ENCODE results near the gene COG2. TPM values are rescaled to one million over a fixed set of nuclear protein-coding genes. Genes with fewer than 3 reads are reported as not detected.
A peak's percentile ranks its signal among the peaks of the same experiment; 100 is the strongest.
"Not testable (repeated sequence)": the region's sequence is repeated elsewhere in the genome, so short reads cannot be mapped to it uniquely, and the experiment has no call there.

COG2 gene
- total RNA-seq, 1 donor from 2014 or later, result 14.1 TPM

DNA sequence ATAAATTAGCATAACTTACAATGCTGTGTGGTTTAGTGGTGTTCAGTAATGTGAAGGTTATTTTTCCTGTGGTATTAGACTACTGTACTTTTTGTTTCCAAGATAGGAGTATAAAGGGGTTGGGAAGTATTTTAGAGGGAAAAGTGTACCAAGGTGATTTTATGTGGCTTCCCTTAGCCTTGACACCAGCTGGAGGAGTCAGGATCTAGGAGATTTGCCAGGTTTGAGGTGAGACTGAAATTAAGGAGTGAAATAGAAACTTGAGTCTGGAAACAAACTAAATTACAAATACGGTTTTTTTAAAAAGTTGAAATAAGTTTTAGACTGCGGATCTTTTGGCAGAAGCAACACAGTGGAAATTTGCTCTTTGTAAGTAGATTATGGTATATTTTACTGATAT, 32.3 kb downstream of the COG2 start:
- no peak for DNase-seq (ENCODE audit: low read depth in 2 of 2)

DNA sequence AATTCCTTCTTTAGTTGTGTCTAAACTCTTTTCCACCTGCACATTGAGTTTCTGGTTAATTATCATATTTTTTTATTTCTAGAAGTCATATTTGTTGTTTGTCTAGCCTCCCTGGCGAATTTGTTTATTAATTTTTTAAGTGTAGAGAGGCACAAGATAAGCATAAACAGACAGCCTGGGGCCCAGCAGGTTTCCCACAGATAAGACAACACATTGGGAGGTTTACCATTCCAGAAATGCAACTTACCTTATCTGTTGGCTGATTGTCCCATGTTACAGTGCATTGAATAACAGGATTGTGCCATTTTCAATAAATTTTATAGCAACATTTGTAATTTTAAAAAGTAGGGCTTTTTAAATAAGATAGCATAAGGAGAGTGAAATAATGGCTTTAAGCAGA, 34.9 kb downstream of the COG2 start:
- no peak for DNase-seq (ENCODE audit: low read depth in 2 of 2)

DNA sequence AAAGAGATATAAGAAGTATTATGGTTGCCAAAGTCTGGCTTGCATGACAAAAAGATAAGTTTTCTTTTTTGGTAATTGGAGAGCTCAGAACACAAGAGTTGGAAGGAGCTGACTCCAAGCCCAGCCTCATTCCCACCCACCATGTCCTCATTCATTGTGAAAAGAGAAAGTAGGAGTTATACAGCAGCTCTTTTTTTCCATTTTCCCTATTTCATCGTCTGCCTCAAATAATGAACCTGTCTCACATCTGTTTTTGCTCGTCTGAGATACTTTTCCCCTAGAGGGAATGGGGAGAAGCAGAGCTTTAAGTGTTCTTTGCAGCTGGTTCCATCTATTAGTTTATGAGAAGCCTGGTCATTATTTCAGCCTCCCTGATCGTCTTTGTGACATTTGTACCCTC, 36.9 kb downstream of the COG2 start:
- DNase-seq (ENCODE audit: low read depth in 2 of 2), result no peak

DNA sequence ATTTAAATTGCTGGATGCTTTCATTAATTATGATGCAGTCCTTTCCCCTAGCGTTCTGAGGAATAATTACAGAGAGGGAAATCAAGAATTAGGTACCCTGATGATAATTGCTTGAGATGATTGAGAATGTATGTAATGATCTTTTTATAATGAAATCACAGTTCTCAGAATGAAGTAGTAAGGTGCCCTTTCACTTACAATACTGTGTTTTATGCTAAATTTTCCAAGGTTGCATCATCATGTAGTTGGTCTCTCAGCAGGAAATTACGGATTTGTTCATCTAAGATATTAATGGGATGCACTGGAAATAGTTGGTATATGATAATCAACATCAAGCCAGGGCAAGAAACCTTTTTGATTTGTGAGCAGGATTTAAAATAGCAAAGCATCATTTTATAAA, 37.5 kb downstream of the COG2 start:
- DNase-seq (ENCODE audit: low read depth in 2 of 2), result no peak

DNA sequence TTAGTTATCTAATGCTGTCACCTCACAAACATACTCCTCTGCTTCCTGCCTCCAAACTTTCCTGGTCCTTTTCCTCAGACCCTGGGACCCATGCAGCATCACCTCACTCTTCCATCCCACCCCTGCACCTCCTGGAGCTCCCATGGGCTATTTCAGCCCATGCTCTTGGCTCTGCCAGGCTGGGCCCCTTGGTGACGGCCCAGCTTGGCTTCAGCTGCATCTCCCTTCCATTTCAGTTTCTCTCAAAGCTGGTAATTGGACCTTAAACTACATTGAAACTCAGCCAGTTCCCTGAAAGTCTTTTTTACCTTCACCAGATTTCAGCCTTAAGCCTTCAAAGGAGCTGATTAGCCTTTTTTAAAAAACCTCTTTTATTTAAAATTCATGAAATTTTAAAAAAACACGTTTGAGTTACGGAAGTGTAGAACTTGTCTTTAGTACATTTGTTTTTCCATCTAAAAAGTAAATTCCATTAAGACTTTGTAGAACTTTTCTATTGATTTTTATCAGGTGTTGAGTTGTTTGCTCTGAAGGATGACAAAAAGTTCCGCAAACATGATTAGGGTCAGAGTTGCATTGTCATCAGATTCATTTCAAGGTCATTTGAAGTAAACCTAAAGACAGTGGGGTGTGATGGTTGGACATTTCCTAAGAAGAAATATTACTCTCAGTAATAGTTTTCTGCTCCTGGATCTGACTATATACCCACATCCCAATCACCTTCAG, 38.2 kb downstream of the COG2 start:
- DNase-seq (ENCODE audit: low read depth in 2 of 2), result no peak

DNA sequence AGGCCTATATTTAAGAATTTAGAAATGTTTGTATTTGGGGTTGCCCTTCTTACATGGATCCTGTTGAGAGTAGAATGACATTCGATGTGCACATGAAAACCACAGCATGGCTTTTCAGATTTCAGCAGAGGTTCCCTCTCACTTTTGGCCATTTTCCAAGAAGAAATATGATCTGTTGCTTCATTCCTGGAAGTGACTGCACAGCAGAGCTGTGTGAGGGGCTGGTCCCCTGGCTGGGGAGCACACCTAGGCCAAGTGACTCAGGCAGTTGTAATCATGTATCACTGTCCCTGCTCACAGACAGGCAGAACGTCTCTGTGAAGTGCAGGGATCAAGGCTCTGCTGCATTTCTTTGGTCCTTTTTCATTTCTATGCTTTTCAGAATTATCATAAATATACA, 39.3 kb downstream of the COG2 start:
- peak; percentile 9 to 64 for DNase-seq (ENCODE audit: low read depth in 2 of 2)

DNA sequence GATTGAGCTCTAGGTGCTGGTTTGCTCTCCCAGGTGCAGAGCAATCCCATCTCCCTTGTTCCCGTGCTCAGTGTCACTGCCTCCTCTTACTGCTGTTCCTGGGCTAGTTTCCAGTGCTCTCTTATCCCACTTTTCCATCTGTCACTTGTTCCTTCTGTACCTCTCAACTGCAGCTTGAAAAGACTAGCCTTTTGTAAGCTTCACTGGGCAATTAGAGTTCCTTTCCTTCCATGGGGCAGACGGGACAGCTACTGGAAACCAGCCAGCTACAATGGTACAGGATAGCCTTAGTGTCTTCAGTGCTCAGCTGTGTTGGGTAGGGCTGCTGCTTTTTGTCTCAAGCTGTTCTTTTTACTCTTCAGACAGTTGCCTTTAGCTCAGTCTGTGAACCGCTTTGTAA, 40.0 kb downstream of the COG2 start:
- DNase-seq (ENCODE audit: low read depth in 2 of 2), result no peak

DNA sequence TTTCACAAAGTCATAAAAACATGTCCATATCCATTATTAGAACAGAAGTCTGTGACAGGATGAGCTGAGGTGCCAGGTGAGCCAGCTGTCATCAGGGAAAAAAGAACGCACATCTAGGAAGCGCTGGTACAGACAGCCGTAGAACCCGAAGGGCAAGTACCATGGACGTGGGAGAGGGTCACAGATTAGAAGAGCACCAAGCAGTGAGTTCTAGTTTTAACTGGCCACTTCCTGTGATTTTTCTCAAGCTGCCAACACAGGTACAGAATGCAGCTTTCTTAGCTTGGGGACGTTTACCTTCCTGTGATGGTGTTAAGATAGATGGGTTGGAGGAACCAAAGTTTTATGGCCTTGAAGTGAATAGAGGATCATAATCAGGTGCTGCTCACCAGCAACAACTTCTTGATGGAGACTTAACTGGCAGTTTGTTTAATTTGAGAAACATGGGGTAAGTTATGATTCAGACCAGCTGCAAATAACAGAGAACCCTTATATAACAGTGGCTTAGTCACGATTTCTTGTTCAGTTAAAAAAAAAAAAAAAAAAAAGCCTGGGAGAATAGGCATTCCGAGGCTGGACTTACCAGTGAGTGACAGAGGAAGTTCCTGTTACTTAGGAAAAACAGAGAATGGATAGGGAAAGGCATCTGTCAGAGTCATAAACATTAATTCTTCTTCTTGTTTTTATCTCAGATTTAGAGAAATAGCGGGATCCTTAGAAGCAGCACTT, 40.8 kb downstream of the COG2 start:
- peak in 1 of 2 donors; percentile 57 for DNase-seq (ENCODE audit: low read depth in 2 of 2)

DNA sequence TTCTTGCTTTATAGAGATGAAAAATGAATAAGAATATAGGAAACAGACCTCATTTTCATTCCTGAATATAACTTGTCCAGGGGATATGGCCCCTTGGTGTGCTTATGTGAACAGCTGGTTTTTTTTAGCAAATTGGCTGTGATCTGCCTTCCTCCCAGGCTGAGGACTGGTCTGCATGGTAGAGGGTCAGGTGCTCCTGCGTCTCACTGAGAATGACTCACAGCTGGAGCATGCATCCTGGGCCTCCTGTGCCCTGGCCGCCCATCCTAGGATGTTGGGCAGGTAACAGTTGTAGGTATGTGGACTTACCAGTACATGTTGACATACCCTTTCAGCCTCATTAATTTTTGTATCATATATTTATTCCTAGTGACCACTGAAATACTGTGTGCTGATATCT, 41.9 kb downstream of the COG2 start:
- DNase-seq (ENCODE audit: low read depth in 2 of 2), result no peak

DNA sequence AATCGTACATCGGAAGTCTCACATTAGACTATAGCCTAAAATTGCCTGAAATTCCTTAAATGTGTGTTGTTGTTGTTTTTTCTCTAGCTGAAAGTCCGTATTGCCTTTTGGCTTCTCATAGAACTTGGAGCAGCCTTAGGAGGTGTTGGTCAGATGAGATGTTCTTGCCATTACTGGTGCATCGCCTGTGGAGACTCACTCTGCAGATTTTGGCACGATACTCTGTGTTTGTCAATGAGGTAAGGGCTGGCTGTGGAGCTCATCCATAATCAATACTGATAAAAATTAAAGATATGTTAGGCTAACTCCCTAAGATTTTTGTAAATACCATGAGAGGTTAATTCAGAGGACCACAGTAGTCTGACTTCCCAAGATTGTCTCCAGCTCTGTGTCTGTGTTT, 42.7 kb downstream of the COG2 start:
- no peak for DNase-seq (ENCODE audit: low read depth in 2 of 2)

DNA sequence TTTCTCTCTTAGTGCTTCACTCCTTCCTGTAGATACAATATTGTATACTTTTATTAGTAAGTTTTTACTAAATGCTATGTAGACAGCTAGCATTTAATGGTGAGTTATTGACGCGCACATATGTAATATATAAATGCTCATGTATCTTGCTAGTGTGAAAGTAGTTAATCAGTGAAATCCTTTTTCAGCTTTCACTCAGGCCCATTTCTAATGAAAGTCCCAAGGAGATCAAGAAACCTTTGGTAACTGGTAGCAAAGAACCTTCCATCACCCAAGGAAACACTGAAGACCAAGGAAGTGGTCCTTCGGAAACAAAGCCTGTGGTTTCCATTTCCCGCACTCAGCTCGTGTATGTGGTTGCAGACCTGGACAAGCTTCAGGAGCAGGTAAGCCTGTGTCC, 44.5 kb downstream of the COG2 start:
- no peak for DNase-seq (ENCODE audit: low read depth in 2 of 2)

DNA sequence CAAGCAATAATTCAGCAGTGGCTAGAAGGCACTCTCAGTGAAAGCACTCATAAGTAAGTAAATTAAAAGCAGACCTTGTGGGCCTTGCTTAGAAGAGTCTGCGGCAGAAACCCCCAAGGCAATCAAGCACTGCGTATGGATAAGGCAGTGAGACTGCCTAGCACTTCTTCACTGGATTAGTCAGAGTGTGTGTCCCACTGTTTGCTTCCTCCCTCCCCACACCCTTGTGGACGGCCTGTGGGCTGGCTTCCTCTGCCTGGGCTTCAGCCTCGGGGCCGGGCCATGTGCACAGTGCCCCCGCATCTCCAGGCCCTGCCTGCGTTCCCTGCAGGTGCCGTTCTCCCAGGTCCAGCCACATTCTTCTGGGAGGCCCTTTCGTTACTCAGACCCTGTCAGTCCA, 47.8 kb downstream of the COG2 start:
- no peak for DNase-seq (ENCODE audit: low read depth in 2 of 2)

DNA sequence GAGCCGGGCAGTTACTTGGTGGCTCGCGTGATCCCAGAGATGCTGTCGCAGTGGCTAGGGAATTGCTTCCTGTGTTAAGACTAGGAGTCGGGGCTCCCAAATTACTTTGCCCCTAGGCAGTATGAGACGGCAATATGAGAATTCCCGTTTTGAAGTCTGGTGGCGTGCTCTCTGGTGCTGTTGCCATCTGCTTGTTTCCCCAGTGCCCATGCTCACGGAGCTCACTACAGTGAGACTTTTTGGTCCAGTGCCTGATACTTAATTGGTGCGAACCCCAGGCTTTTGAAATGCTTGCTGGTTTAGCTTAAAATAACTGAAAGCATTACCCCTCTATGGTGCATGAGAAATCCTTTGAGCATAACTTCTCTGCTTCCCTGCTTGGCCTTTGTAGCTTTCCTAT, 49.3 kb downstream of the COG2 start:
- DNase-seq (ENCODE audit: low read depth in 2 of 2), result no peak

DNA sequence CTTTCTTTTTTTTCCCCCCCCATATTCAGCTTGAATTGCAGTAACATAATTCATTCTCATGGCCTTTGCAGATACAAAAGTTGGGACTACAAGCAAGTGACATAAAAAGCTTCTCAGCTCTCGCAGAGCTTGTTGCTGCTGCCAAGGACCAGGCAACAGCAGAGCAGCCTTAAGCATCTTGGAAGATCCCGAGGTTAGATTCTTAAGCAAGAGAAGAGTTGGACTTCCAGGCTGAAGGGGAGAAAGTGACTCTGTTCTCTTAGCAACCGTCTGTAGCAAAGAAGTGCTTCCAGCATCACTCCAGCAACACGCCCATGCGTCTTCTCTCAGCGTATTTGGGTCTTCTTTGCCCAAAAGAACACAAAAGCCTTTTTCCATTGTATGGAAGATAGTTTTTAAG, 50.9 kb downstream of the COG2 start:
- DNase-seq (ENCODE audit: low read depth in 2 of 2), result no peak

DNA sequence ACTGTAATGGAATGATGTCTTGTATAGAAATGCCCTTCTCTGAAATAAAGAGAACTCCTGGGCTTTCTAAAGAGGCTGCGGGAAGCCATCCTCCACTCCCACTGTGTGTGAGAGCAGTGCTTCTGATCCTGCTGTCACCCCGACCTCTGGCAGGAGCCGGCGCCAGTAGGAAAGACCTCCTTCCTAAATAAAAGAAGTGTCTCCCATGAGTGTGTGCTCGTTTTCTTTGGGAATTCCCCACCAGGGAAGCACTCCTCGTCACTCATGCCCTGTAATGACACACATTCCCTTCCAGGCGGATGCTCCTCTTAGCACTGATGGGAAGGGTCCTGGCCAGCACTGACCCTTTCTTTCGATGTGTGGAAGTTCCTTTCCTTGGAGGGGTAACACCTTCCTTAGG, 51.5 kb downstream of the COG2 start:
- no peak for DNase-seq (ENCODE audit: low read depth in 2 of 2)

DNA sequence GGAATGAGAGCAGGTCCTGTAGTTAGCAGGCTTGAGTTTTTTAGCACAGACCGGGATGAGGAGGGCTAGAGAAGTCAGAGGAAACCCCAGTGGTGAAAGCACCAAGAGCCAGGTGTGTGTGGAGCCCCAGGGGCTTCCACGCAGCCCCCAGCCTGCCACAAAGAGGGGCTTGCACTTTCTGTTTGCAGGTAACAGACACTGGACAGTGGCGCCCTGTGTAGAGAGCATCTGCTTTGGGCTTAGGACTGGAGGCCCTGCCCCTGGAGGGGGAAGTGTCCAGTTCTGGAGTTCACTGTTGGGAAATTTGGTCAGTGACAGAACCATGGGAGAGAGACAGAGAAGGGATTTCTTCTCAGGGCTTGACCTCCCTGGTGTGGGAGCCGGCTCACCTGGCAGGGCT, 52.2 kb downstream of the COG2 start:
- DNase-seq (ENCODE audit: low read depth in 2 of 2), result no peak

DNA sequence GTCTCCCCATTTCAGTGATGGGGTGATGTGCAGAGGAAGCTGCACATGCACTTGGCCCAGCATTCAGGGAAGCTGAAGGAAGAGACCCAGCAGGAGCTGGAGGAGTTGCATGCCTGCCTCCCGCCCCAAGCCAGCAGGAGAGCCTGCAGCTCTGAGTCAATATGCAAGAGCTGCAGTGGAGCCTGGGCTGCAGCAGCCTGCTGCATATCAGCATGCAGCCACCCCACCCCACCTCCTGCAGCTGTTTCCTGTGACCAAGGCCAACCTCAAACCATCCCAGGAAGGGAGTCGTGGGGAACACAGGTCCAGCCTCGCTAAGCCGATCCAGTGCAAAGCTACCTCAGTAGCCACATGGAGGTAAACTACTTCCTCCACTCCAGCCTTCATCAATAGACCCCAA, 52.7 kb downstream of the COG2 start:
- DNase-seq (ENCODE audit: low read depth in 2 of 2), result no peak

DNA sequence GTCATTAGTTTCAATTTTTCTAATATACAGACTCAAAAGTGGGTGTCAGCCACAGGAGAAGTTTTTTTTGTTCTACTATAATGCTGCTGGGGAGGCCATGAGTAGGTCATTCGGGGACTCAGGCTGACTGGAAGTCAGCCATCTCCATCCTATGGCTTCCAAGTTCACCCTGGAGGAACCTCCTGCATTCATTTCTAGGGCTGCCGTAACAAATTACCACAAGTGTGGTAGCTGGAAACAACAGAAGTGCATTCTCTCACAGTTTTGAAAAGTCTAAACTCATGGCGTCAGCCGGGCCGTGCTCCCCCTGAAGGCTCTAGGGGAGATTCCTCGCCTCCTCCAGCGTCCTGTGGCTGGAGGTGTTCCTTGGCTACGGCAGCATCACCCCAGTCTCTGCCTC, 53.9 kb downstream of the COG2 start:
- no peak for DNase-seq (ENCODE audit: low read depth in 2 of 2)

DNA sequence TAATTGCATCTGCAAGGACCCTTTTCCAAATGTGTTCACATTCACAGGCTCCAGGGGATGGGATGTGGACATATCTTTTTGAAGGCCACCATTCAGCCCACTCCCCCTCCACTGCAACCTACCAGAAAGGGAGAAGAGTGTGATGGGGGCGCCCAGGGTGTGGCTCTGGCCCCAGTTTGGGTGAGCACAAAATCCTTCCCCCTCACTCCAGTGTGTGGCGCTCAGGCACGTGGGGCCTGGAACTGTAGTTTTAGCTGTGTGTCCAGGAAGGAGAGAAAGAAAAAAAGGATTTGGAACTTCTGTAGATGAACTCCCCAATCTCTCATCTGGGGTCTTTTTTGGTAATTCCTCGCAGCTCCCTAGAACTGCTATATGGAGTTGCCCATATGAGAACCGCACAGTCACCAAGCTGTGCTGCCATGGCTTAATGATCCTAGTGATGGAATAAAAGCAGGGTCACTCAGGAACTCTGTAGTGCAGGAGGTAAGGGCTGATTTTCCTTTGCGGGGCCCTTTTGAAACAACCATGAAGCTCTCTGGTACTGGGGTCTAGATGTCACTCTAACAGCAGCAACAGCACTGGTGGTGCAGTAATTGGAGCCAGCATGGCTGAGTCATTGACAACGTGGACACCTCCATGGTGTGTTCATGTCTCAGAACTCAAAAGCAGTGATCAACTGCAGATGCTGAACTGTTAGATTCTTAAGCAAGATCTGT, 54.6 kb downstream of the COG2 start:
- DNase-seq (ENCODE audit: low read depth in 2 of 2), result no peak

DNA sequence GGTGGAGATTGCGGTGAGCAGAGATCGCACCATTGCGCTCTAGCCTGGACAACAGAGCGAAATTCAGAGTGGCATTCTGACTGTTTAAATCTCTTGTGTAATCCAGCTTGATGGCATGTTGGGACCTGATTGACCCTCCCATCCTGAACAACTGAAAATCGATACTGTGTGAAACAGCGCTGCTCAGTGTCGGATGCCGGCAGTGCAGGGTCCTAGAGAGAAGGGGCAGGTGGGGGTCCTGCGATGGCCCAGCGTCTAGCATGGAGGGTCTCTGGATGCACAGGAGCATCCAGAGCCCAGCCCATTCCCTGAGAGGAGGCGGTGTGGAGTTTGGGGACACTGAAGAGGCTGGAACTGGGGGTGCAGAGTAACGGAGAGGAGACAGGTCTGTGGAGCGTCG, 55.8 kb downstream of the COG2 start:
- DNase-seq (ENCODE audit: low read depth in 2 of 2), result no peak

DNA sequence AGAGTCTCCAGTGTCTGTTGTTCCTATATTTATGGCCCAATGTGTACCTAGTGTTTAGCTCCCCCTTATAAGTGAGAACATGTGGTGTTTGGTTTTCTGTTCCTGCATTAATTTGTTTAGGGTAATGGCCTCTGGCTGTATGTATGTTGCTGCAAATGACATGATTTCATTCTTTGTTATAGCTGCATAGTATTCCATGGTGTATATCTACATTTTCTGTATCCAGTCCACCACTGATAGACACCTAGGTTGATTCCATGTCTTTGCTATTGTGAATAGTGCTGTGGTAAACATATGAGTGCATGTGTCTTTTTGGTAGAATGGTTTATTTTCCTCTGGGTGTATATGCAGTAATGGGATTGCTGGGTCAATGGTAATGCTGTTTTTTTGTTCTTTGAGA, 56.7 kb downstream of the COG2 start:
- not testable (repeated sequence) for DNase-seq (ENCODE audit: low read depth in 2 of 2)

DNA sequence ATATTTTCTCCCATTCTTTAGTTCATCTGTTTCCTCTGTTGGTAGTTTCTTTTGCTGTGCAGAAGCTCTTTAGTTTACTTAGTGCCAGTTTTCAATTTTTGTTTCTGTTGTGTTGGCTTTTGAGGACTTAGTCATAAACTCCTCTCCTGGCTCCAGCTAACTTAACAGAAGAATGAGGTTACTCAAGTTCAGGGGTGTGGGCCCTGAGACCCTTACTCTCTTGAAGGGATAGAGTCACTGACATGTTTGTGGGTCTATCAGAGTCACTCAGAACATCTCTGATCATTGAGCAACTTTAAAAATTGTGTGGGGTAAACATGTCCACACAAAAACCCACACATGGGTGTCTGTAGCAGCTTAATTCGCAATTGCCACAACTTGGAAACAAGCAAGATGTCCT, 57.4 kb downstream of the COG2 start:
- DNase-seq (ENCODE audit: low read depth in 2 of 2), result no peak

DNA sequence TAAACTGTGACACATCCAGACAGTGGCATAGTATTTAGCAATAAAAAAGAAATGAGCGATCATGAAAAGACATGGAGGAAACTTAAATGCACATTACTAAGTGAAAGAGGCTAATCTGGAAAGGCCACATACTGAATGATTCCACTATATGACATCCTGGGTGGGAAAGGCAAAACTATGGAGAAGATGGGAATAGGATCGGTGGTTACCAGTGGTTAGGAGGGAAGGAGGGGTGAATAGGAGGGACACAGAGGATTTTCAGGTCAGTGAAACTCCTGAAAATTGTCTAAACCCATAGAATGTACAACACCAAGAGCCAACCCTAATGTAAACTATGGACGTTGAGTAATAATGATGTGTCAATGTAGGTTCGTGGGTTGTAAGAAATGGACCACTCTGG, 57.9 kb downstream of the COG2 start:
- no peak for DNase-seq (ENCODE audit: low read depth in 2 of 2)
